ENCODE measurements around the gene NR2F1-AS1. TPM values are rescaled to one million over a fixed set of nuclear protein-coding genes. Genes with fewer than 3 reads are reported as not detected.

Gene NR2F1-AS1
- total and polyA plus RNA-seq, 9 of the 15 experiments (the other 6 are each of a cell fraction or from before 2014, with no cell fraction given): not detected

GRCh38 chr5:93407454-93407853 lies 173.6 kb downstream of the NR2F1-AS1 start (continued):
- TF ChIP-seq, protein P1, sequence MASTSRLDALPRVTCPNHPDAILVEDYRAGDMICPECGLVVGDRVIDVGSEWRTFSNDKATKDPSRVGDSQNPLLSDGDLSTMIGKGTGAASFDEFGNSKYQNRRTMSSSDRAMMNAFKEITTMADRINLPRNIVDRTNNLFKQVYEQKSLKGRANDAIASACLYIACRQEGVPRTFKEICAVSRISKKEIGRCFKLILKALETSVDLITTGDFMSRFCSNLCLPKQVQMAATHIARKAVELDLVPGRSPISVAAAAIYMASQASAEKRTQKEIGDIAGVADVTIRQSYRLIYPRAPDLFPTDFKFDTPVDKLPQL (IDR thresholded peaks at IDR 0.05; ENCODE audit: extremely low read depth, insufficient read length): no peak
- TF ChIP-seq ZC3H8 (IDR thresholded peaks at IDR 0.05): no peak
- TF ChIP-seq SMAD4 (CRISPR knock-in tag; conservative IDR thresholded peaks at IDR 0.05): no peak
- TF ChIP-seq BRCA1 (IDR thresholded peaks at IDR 0.05): no peak
- TF ChIP-seq BRCA1 (CRISPR knock-in tag; IDR thresholded peaks at IDR 0.05): no peak

GRCh38 chr5:93406971-93407401 lies 174.0 kb downstream of the NR2F1-AS1 start:
- no peaks in the 10 kb centered on the region for H3K79me2 ChIP-seq (ENCODE audit: control insufficient read depth, insufficient read depth, low read length)
- WGBS (ENCODE audit: insufficient coverage, low coverage, missing lambda C conversion rate): 2% methylated on average over 5 of the region's 5 CpGs
- POLR2A ChIA-PET: no interaction called here
- H2AFZ ChIP-seq (ENCODE audit: low read depth, low read length): no peak overlapping the region
- H4K20me1 ChIP-seq (replicated peaks; ENCODE audit: control insufficient read depth, insufficient read depth, low read length): no peaks in the 10 kb centered on the region
- no peak overlapping the region for H3K9ac ChIP-seq (ENCODE audit: insufficient read depth in 1 of 2, low read depth in 2 of 2, low read length in 2 of 2)
- CTCF ChIA-PET (ENCODE audit: low intra/inter-chr PET ratio): no interaction called here
- H3K4me2 ChIP-seq (ENCODE audit: insufficient read depth, low read length): no peak overlapping the region
- no peaks in the 10 kb centered on the region for H3K9me1 ChIP-seq (ENCODE audit: control insufficient read depth, insufficient read depth, low read length)
- FAIRE-seq (no peak), ATAC-seq (no peak), DNase-seq (ENCODE audit: extremely low read depth in 1 of 4, low spot score in 3 of 4) (no peak)
- BruUV-seq (replicated peaks): no TSS peak
- intact Hi-C loops (cut with micrococcal nuclease) (no loop called here), in situ Hi-C loops (cut with MboI) (no loop called here)
- H3K4me3 ChIP-seq: no peak overlapping the region
- no peaks in the 10 kb centered on the region for H3K4me1 ChIP-seq (replicated peaks in 1 of 2; ENCODE audit: control insufficient read depth in 2 of 2, insufficient read depth in 2 of 2, low read length in 2 of 2)
- no peaks in the 10 kb centered on the region for H3K27me3 ChIP-seq (ENCODE audit: control insufficient read depth in 2 of 2, insufficient read depth in 2 of 2, low read length in 2 of 2)
- no peaks in the 10 kb centered on the region for H3K9me3 ChIP-seq (replicated peaks; ENCODE audit: control insufficient read depth, insufficient read depth, low read depth, low read length)
- H3K27ac ChIP-seq (ENCODE audit: extremely low read depth, low read depth, low read length): no peak overlapping the region
- no peaks in the 10 kb centered on the region for H3K36me3 ChIP-seq (ENCODE audit: control insufficient read depth, insufficient read depth, low read length)
- no peak for TF ChIP-seq TRIM25 (IDR thresholded peaks at IDR 0.05; ENCODE audit: borderline replicate concordance)
- TF ChIP-seq ATF7 (IDR thresholded peaks at IDR 0.05): no peak
- no peak for TF ChIP-seq MLLT1 (IDR thresholded peaks at IDR 0.05)
- no peak for TF ChIP-seq JUND (IDR thresholded peaks at IDR 0.05; ENCODE audit: borderline replicate concordance, low read depth, low read length)
- TF ChIP-seq JUND (tag; IDR thresholded peaks at IDR 0.05; ENCODE audit: borderline replicate concordance, low read depth, low read length): no peak
- TF ChIP-seq TBL1XR1 (IDR thresholded peaks at IDR 0.05; ENCODE audit: low read length in 2 of 2): no peak
- TF ChIP-seq MYBL2 (IDR thresholded peaks at IDR 0.05; ENCODE audit: low read depth): no peak
- no peak for TF ChIP-seq MYBL2 (CRISPR knock-in tag; IDR thresholded peaks at IDR 0.05; ENCODE audit: borderline replicate concordance)
- no peak for TF ChIP-seq BRD4 (IDR thresholded peaks at IDR 0.05)
- TF ChIP-seq ZFP91 (CRISPR knock-in tag; IDR thresholded peaks at IDR 0.05): no peak
- no peak for TF ChIP-seq BACH1 (tag; IDR thresholded peaks at IDR 0.05)
- TF ChIP-seq, protein P2, sequence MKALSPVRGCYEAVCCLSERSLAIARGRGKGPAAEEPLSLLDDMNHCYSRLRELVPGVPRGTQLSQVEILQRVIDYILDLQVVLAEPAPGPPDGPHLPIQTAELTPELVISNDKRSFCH (CRISPR knock-in tag; IDR thresholded peaks at IDR 0.05): no peak
- TF ChIP-seq, protein P2 (tag; IDR thresholded peaks at IDR 0.05): no peak

Data from K562 (cell line).